Esophagus mucosa (tissue), 1 donor: ENCODE data around the gene DPYSL5. TPM values are rescaled to one million over a fixed set of nuclear protein-coding genes. Genes with fewer than 3 reads are reported as not detected.
A peak's percentile ranks its signal among the peaks of the same experiment; 100 is the strongest.

Source experiments
- ATAC-seq: fragments of 200-7000 bp; cut with Tn5 transposase; one replicate; pipeline ENCODE4 v1.9.1; 2020
- total RNA-seq: library from RNA; stranded (reverse); gene quantifications from one replicate; pipeline ENCODE4 v1.2.4, GENCODE V29; 2023
- donor health status: DM: yes; HTN: yes; CAD: no.

DPYSL5 gene
- total RNA-seq, 1 donor from 2014 or later, result not detected

DNA sequence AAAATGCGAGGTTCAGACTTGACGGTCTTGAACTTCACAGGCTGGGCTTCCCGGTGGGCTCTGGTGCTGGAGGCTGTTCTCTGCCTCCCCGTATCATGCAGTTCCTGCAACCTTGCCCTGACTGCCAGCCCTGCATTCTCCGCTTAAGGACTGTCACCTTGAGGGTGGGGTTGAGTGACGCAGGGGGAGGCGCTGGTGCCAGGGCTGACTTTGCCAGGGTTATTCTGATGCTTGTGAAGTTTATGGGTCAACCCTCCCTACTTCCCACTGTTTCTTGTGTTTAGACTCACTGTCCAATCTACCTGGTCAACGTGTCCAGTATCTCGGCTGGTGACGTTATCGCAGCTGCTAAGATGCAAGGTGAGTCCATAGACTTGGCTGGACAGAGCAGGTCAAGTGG is 85.0 kb downstream of the DPYSL5 start:
- ATAC-seq, result no peak

GRCh38 chr2:26933431-26934334 is 85.8 kb downstream of the DPYSL5 start:
- ATAC-seq, result no peak

GRCh38 chr2:26934335-26934724 is 86.4 kb downstream of the DPYSL5 start:
- no peak for ATAC-seq

DNA sequence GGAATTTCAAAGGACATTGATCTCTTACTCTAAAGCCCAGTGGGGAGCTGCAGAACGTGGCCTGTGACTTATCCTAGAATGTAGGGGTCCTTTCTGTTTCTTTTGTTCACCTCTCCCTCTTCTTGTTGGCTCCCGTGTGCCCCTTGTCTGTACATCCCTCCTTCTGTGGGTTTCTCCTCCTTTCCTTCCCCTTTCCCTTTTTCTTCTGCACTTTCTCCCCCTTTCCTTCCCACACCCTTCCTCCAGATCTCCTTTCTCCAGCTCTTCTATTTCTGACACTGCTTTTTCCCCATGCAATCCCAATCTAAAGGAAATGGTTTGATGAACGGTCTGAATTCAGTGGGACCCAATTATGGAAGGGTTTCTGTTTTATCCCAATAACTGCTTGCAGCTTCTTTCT is 87.1 kb downstream of the DPYSL5 start:
- no peak for ATAC-seq

DNA sequence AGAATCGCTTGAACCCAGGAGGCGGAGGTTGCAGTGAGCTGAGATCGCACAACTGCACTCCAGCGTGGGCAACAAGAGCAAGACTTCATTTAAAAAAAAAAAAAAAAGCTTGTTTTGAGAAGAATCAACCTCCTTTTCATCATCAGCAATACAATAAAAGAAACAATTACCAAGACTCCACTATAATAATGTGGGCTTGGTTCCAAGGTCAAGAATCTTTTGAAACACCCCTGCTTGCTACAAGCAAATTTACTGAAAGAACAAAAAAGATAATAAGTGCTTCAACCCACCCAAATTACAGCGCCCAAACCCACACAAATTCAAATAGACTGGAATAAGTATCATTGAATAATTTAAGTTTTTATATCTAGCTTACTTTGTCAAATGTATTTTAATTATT is 88.9 kb downstream of the DPYSL5 start:
- ATAC-seq, result no peak

GRCh38 chr2:26938399-26939118 is 90.6 kb downstream of the DPYSL5 start:
- no peak for ATAC-seq

- no peak for ATAC-seq
Measured at GRCh38 chr2:26940001-26940400, 92.1 kb downstream of the DPYSL5 start.

GRCh38 chr2:26941486-26941885 is 93.6 kb downstream of the DPYSL5 start:
- ATAC-seq, result no peak

DNA sequence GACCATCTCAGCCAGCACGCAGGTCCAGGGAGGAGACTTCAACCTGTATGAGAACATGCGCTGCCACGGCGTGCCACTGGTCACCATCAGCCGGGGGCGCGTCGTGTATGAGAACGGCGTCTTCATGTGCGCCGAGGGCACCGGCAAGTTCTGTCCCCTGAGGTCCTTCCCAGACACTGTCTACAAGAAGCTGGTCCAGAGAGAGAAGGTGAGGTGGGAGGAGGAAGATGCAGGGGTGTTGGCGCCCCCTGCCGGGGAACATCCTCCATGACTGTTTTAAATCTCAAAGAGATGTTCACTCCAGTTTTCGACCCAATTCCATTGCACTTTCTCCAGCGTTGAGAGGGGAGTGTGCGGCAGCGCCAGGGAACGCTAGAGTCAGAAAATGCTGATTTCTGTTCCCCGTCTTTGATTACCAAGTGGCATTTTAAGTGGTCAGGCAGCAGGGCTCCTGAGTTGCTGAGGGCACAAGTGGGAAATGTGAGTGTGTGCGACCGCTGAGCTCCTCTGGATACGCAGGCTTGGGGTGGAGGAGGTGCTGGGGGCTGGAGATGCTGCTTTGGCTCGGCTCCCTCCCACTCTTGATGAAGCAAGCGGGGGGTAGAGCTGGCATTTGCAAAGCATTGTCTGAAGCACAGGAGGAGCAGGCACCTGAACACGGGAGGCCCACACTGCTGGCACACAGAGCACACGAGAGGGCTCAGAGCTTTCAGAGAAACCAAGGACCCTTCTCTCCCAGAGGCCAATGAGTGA is 94.8 kb downstream of the DPYSL5 start:
- ATAC-seq, result peak; percentile 50

- no peak for ATAC-seq
Measured at GRCh38 chr2:26945991-26946750, 98.2 kb downstream of the DPYSL5 start.

GRCh38 chr2:26946841-26947784 is 99.2 kb downstream of the DPYSL5 start:
- ATAC-seq, result no peak

- no peak for ATAC-seq
Measured at GRCh38 chr2:26948800-26949199, 100.9 kb downstream of the DPYSL5 start.

DNA sequence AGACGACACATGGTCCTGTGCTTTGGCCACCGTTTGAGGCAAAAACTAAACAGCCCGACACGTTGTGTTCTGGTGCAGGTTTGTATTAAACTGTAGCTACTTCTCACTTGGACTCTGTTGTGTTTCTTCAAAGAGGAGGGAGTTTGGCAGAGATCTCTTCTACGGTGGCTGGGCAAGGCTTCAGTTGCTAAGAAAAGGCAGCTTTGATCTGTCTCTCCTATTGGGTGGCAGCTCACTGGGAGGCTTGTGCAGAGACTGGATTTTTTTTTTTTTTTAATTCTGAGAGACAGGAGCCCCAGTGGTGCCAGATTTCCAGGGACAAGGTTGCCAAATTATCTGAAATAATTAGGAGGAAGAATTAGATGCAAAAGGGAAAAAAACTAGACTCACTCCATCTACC is 102.3 kb downstream of the DPYSL5 start:
- no peak for ATAC-seq

- no peak for ATAC-seq
Measured at GRCh38 chr2:26951236-26951635, 103.3 kb downstream of the DPYSL5 start.

- no peak for ATAC-seq
Measured at GRCh38 chr2:26952374-26952773, 104.4 kb downstream of the DPYSL5 start.

DNA sequence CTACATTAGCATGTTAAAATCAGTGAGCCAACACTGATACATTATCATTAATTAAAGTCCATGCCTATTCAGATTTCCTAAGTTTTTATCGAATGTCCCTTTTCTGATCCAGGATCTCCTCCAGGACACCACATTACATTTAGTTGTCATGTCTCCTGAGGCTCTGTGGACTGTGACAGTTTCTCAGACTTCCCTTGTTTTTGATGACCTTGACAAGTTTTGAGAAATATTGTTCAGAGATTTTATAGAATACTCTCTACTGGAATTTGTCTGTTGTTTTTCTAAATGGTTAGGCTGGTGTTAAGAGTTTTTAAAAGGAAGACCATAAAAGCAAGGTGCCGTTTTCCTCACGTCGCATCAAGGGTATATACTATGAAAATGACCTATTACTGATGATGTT is 106.2 kb downstream of the DPYSL5 start:
- ATAC-seq, result no peak

GRCh38 chr2:26957041-26957440 is 109.1 kb downstream of the DPYSL5 start:
- ATAC-seq, result no peak

DNA sequence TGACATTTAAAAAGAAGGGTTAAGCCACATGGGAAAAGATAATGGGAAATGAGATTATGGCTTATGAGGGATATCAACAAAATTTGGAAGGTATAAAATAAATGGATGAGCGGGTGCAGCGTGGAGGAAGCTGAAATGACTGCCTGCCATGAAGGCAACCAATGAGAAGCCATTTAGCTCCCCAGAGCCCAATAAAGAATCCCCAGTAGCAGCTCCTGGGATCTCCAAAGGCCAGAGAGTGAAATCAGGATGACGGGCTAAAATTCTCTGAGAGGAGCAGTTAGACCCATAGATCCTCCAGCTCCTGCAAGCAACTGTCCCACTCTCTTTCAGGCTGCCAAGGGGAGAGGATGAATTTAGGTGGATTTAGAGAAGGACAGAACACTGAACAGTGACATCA is 109.6 kb downstream of the DPYSL5 start:
- no peak for ATAC-seq

GRCh38 chr2:26959331-26959730 is 111.4 kb downstream of the DPYSL5 start:
- ATAC-seq, result no peak

- no peak for ATAC-seq
Measured at GRCh38 chr2:26964446-26965130, 116.7 kb downstream of the DPYSL5 start.

- ATAC-seq, result no peak
Measured at GRCh38 chr2:26968001-26968400, 120.1 kb downstream of the DPYSL5 start.
